Fibroblast of skin of right quadriceps (primary cell): ENCODE measurements around the gene SHOX.

Source experiments
- DNase-seq: peaks from one replicate; pipeline ENCODE4 v3.0.0-alpha.2; 2013

SHOX gene

DNA sequence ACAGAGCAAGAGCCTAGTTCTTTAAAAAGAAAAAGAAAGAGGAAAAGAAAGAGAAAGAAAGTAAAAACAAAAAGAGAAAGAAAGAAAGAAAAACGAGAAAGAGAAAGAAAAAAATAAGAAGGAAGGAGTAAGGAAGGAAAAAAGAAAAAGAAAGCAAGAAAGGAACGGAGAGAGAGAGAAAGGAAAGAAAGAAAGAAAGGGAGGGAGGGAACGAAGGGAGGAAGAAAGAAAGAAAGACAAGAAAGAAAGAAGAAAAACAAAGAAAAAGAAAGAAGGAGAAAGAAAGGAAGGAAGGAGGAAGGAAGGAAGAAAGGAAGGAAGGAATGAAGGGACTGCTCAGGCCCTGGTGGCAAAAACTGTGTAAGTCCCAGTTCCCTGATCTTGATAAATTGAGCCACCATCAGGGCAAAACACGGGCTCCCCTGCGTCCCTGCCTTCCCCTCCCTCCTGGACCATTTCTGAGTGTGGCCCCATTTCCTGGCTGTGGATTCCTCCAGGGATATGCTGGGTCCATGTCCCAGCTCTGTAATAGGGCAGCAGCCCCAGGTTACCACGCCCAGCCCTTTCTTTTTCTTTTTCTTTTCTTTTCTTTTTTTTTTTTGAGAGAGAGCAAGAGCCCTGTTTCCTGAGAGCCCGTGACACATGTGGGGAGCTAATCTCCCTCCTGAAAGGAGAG lies 44.8 kb downstream of the SHOX start:
- DNase-seq: no peak

DNA sequence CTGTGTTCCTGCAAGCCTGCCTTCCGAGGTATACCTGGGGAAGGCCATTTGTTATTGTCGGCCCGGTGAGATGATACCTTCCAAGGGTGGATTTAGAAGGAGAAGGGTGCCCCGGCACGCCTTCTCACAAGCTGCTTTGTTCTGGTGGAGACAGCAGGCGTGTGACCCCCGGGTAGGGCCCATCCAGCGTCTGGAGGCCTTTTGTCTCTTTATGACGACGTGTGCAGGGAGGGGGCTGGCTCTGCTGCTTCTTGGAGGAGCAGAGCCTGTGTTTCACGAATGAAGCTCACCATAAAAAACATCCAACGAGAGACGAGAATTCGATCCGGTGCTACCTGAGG lies 45.3 kb downstream of the SHOX start:
- DNase-seq: no peak

DNA sequence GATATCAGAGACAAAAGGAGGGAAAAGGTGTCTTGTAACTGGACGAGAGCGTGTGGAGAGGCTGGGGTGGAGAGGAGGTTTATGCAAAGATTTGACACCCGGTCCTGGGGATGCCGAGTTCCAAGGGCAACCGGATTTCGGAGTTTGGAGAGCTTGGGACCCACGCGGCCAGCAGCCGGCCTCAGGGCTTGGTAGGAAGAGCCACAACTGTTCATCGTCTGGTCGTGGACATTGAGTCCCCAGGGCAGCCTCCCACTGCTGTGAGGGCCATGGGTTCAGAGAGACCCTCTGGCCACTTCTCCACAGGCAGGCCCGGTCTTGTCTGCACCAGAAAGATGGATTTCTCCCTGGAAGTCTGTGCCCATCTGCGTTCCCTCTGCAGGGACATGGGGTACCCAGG lies 46.8 kb downstream of the SHOX start:
- no peak for DNase-seq

DNA sequence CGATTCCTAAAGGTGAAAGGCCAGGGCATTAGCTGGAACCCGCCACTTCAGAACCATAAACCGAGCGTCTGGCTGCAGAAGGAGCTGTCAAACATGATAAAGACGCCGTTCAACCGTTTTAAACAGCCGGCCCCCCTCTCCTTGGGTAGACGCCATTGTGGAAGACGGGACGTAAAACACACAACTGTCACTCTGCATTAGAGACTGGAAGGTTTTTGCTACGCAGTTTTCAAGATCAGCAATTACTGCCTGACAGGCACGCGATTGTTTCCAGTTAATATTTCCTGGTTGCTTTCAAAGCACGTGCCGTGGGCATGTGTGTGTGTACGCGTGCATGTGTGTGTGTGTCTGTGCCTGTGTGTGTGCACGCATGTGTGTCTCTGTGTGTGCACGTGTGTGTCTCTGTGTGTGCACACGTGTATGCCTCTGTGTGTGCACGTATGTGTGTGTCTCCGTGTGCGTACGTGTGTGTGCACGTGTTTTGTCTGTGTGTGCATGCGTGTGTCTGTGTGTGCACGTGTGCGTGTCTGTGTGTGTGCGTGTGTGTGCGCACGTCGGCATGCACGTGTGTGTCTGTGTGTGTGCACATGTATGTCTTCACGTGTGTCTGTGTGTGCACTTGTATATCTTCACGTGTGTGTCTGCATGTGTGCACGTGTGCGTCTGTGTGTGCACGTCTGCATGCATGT lies 48.8 kb downstream of the SHOX start:
- no peak for DNase-seq

DNA sequence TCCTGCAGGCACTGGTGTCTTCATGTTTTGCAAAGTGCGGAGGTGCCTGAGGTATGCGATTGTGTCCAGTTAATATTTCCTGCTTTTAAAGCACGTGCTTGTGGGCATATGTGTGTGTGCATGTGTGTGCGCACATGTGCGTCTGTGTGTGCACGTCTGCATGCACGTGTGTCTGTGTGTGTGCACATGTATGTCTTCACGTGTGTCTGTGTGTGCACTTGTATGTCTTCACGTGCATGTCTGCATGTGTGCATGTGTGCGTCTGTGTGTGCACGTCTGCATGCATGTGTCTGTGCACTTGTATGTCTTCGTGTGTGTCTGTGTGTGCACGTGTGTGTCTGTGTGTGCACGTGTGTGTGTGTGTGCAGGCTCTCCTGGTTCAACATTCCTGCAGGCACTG lies 49.5 kb downstream of the SHOX start:
- no peak for DNase-seq

DNA sequence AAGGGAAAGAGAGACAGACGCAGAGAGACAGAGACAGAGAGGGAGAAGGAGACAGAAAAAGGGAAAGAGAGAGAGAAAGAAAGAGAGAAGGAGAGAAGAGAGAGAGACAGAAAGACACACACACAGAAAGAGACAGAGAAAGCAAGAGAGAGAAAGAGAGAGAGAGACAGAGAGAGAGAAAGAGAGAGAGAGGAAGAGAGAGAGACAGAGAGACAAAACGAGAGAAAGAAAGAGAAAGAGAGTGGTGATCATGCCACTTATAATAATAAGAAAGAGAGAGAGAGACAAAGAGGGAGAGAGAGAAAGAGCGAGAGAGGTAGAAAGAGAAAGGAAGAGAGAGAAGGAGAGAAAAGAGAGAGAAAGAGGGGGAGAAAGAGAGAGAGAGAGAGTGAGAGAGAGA lies 51.4 kb downstream of the SHOX start:
- DNase-seq: no peak

DNA sequence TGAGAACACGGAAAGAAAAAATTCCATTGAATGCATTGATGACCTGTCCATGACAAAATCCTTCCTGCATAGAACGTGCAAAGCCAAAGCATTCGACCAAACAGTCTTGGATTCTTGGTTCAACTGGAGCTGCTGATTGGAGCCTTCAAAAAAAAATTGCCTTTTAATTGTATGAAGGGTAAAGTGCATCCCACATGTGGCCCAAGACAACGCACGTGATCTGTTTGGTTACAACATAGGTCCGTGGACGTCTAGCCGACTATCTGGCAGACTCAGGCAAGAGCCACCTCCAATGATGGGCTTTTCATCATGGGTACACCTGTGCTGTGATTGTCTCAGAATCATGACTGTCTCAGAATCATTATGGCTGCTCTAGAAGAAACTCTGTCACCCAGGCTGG lies 52.3 kb downstream of the SHOX start:
- DNase-seq: no peak

DNA sequence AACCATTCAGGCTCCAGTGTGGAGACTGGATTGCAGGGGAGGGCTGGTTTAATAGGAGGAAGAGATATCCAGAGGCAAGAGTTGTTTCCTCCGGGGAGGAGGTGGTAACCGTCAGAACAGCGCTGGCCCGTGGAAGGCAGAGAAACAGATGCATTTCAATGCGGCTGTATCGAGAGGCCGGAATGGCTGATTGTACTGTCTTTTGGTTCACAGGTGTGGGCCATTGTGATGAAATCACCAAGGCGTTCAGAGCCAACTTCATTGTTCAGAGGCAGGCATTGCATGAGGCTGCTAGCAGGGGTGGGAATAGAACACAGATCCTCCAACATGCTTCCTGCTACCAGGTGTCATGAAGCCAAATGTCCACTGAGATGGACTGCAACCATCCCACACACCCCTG lies 53.0 kb downstream of the SHOX start:
- DNase-seq: no peak

DNA sequence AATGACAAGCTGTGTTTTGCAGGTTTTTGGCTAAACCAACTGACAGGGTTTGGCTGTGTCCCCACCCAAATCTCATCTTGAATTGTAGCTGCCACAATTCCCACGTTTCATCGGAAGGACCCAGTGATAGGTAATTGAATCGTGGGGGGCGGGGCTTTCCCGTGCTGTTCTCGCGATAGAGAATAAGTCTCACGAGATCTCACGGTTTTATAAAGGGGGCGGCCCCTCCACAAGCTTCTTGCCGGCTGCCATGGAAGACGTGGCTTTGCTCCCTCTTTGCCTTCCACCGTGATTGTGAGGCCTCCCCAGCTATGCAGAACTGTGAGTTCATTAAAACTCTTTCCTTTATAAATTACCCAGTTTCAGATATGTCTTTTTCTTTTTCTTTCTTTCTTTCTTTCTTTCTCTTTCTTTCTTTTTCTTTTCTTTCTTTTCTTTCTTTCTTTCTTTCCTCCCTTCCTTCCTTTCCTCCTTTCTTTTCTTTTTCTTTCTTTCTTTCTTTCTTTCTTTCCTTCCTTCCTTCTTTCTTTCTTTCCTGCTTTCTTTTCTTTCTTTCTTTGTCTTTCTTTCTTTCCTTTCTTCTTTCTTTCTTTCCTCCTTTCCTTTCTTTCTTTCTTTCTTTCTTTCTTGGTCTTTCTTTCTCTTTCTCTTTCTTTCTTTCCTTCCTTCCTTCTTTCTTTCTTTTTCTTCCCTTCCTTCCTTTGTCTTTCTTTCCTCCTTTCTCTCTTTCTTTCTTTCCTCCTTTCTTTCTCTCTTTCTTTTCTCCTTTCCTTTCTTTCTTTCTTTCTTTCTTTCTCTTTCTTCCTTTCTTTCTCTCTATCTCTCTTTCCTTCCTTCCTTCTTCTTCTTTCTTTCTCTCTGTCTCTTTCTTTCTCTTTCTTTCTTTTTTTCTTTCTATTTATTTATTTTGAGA lies 54.8 kb downstream of the SHOX start:
- DNase-seq: no peak

DNA sequence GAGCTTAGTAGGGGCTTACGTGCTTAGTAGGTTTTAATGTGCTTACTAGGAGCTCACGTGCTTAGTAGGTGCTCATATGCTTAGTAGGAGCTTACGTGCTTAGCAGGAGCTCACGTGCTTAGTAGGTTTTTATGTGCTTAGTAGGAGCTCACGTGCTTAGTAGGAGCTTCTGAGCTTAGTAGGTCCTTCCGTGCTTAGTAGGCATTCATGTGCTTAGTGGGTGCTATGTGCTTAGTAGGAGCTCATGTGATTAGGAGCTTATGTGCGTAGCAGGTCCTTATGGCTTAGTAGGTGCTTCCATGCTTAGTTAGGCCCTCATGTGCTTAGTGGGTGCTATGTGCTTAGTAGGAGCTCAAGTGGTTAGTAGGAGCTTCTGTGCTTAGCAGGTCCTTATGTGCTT lies 59.4 kb downstream of the SHOX start:
- DNase-seq: no peak

DNA sequence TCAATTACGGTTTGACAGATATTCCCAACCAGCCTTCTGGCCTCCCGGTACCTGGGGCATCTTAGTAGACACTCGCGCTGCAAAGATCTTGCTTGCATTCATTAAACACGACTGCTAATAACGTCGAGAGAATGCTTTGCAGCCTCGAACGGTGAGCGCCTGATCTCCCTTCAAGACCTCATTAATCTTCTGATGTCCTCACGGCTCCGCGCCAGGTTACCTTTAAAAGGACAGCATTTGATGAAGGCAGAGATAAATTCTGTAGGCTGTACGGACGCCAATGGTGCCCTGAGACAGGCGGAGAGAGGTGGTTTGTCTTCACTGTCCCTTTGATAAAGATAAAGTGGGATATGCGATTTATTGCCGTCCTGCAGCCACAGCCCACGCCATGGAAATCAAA lies 64.2 kb downstream of the SHOX start:
- no peak for DNase-seq

DNA sequence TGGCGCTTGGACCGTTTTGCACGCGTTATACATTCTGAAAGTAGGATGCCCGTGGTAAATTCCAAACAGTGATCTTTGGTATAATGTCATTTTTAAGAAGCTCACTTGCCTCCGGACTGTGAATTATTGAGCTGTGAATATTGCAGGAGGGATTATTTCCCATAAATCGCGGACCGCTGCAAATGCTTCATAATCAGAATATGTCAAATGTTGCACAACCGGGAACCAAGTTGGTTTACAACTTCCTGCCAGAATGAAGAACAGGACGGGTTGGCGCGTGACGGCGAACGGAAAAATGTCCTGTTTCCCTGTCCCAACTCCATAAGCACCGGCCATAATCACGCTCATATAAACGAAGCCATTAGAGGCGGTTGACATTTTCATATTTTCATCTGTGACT lies 67.6 kb downstream of the SHOX start:
- peak; percentile 84 for DNase-seq

DNA sequence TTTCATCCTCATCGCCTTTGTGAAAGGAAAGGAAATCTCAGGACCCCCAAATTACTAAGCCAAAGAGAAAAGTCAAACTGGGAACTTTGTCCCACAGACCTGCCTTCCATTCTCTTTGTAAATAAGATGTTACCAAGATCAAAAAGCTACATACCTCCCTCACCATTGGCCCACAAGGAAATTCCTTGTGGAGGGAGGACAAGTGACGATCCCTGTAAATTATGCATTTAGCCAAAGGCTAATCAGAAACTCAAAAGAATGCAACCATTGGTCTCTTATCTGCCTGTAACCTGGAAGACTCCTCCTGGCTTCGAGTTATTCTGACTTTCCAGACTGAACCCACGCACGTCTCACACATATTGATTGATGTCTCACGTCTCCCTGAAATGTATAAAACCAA lies 70.3 kb downstream of the SHOX start:
- DNase-seq: no peak

DNA sequence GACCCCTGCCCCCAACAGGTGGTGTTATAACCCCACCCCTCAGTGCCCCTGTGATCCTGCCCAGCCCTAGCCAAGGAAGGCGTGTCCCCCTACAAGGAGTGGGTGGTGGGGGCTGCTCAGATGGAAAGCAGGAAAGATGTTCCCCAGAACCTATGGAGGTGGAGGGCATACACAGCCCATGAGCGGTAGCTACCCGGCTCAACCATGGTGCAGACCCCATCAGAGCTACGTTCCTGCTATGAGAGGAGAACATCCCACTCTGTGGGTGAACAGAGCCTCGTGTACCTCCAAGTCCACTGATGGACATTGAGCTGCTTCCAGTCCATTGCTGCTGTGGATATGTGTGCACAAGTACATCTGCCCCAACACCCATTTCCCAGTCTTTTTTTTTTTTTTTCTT lies 71.1 kb downstream of the SHOX start:
- DNase-seq: no peak

DNA sequence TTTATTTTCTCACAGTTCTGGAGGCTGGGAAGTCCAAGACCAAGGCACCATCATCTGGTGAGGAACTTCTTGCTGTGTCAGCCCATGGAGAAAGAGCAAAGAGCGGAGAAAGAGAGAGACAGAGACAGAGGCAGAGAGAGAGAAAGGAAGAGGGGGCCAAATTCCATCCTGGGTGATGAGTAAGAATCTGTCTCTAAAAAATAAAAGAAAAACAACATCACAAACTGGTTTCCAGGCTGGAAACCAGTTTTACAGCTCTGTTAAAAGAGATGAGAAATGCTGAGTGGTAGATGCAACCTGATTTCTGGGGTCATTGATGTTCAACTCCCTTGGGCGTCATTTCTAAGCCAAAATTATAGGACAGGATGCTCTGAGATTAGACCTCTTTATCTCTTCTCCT lies 72.9 kb downstream of the SHOX start:
- DNase-seq: no peak

DNA sequence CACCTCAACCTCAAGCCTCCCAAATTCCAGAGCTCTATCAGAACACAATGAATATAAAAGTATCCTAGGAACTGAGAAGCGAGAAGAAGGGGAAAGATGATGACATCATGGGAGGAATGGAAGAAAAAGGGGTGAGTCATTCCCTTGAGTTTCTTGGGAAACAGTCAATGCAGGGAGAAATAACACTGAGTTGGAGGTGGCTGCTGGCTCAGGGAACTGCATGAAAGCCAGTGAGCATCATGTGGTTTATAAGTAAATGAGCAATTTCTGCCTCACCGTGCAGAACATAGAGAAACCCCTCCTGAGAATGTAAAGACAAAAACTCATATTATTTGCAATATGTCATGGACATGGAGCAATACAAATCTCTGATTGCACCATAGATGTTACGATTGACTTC lies 73.3 kb downstream of the SHOX start:
- DNase-seq: peak; percentile 87
